ENCODE results near the gene KSR2.

Gene KSR2

DNA sequence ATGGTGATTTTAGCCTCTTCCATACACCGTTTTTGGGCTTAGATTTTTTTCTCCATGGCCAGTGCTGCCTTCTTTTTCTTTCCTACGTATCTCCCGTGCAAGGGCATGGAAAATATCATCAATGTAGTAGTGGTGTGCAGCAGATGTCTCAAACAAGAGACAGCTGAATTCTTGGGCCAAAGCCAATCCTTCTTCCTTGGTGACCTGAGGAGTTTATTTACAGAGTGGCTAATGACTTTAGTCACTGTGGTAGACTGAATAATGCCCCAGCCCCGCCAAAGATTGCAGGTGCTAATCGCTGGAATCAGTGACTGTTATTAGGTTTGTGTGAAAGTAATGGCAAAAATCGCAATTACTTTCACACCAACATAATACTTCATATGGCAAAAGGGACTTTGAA, 371.8 kb downstream of the KSR2 start:
- DNase-seq (ENCODE audit: low read depth in 2 of 2) = no peak
- TF ChIP-seq, protein P1, sequence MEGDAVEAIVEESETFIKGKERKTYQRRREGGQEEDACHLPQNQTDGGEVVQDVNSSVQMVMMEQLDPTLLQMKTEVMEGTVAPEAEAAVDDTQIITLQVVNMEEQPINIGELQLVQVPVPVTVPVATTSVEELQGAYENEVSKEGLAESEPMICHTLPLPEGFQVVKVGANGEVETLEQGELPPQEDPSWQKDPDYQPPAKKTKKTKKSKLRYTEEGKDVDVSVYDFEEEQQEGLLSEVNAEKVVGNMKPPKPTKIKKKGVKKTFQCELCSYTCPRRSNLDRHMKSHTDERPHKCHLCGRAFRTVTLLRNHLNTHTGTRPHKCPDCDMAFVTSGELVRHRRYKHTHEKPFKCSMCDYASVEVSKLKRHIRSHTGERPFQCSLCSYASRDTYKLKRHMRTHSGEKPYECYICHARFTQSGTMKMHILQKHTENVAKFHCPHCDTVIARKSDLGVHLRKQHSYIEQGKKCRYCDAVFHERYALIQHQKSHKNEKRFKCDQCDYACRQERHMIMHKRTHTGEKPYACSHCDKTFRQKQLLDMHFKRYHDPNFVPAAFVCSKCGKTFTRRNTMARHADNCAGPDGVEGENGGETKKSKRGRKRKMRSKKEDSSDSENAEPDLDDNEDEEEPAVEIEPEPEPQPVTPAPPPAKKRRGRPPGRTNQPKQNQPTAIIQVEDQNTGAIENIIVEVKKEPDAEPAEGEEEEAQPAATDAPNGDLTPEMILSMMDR (IDR thresholded peaks at IDR 0.05; ENCODE audit: low read depth, low read length) = no peak

DNA sequence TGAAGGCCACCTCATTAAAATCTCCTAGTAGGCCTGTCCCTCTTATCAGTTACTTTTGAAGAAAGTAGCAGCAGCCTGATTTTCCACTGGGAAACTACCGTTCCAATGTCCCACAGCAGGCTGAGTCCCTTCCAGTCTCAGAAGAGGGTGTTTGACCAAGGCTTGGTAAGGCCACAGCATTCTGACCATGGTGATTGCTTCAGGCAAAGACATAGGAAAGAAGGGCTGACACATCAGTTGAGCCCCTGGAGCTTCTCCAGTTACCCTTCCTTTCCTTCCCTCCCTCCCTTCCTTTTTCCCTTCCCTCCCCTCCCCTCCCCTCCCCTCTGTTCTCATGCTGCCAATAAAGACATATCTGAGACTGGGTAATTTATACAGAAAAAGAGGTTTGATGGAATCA, 373.0 kb downstream of the KSR2 start:
- DNase-seq (ENCODE audit: low read depth in 2 of 2) = no peak
- TF ChIP-seq, protein P1 (IDR thresholded peaks at IDR 0.05; ENCODE audit: low read depth, low read length) = no peak
- no peak overlapping the region for H3K4me3 ChIP-seq (replicated peaks in 1 of 2; ENCODE audit: low read depth in 2 of 2, low read length in 2 of 2)

More for the DNA sequence above, 371.8 kb downstream of the KSR2 start:
- no peak overlapping the region for H3K4me3 ChIP-seq (replicated peaks in 1 of 2; ENCODE audit: low read depth in 2 of 2, low read length in 2 of 2)

DNA sequence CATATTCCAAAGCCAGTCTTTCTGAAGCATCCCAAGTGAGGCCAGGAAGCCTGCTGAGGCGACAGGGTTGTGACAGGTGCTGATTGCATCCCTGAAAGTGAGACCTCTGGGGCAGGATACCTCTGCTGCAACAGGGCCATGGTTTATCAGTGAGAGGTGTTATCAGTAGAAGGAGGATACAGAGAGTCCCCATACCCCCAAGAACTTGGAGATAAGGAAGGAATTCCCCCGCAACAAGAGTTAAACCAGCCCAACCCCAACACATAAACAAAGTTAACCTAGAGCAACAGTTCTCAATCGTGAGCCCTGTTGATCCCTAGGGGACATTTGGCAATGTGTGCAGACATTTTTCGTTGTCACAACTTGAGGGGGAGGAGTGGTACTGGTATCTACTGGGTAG, 374.3 kb downstream of the KSR2 start:
- no peak overlapping the region for H3K4me3 ChIP-seq (replicated peaks in 1 of 2; ENCODE audit: low read depth in 2 of 2, low read length in 2 of 2)
- TF ChIP-seq, protein P1 (IDR thresholded peaks at IDR 0.05; ENCODE audit: low read depth, low read length) = no peak
- DNase-seq (ENCODE audit: low read depth in 2 of 2) = no peak

DNA sequence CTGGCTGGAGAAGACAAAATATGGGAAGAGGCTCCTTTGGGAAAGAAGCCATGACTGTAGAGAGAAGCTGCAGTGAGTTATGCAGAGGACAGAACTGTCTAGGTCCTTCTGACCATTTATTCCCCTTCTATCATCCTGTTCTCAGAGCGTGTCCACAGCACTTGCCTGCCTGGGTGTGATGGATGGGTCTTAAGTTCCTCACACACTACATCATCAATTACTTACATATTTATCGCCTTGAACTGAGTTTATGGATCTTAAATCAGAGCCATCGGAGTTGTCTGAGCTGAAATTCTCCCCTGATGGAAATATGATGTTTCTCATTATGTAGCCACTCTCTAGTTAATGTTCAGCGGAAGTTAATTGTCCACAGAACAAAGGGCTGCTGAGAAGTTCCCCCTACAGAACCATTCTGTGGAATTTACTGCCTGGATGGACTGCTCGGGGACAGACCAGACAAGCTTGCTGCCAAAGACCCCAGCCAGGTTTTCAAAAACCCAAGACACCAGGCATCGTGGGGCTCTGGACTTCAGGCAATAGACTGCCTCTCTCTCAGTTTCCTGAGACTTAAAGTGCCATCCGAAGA, 374.9 kb downstream of the KSR2 start:
- DNase-seq (ENCODE audit: low read depth in 2 of 2) = no peak
- TF ChIP-seq, protein P1 (IDR thresholded peaks at IDR 0.05; ENCODE audit: low read depth, low read length) = no peak
- H3K4me3 ChIP-seq (replicated peaks in 1 of 2; ENCODE audit: low read depth in 2 of 2, low read length in 2 of 2) = no peak overlapping the region

DNA sequence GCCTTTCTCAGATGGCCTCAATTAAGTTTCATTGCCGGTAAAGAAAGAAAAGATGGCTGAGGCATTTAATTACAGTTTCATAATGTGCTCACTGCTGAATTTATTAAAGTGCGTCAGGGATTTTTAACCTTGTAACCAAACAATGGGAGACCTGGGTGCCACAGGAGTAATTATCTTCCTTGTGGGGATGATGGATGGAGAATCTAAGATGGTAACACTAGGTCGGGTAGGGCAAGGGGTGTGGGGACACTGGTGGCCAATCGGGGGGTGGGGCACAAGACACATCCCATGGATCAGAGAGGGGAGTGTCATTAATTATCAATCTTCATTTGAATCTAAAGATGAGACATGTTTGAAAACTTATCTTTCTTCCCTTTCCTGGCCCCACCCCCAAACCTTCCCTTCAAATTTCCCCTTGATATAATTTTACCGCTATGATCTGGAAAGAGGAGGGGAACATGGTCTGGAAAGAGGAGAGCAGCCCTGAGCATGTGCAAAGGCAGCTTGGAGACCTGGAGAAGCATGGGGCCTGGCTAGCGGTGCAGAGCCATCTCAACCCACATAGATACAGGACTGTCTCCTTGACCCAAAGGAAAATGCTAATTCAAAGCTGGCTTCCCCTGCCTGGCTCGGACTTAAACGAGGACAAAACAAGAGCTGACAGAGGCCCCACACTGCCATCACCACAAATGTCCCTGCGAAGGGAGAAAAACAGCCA, 376.0 kb downstream of the KSR2 start:
- no peak for DNase-seq (ENCODE audit: low read depth in 2 of 2)

DNA sequence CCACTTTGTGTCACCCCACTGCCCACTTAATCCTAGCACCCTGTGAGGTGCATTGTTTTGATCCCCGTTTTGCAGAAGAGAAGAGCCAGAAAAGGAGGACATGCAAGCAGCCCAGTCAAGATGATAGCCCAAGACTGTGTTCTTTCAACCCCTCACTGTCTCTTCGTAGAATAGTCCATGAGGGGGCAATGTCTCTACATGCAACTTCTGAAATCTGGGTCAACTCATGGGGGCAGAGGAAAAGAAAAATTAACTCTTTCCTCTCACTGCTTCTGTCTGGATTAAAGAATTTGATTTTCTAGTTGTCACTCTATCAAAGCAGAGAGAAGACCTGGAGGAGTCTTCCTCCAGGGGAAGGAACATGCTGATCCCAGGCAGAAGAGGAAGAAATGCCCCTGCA, 377.8 kb downstream of the KSR2 start:
- no peak for DNase-seq (ENCODE audit: low read depth in 2 of 2)
- TF ChIP-seq, protein P1 (IDR thresholded peaks at IDR 0.05; ENCODE audit: low read depth, low read length) = no peak
- no peak overlapping the region for H3K4me3 ChIP-seq (replicated peaks in 1 of 2; ENCODE audit: low read depth in 2 of 2, low read length in 2 of 2)

More for the DNA sequence above, 376.0 kb downstream of the KSR2 start:
- no peak overlapping the region for H3K4me3 ChIP-seq (replicated peaks in 1 of 2; ENCODE audit: low read depth in 2 of 2, low read length in 2 of 2)
- TF ChIP-seq, protein P1 (IDR thresholded peaks at IDR 0.05; ENCODE audit: low read depth, low read length) = no peak
